Ishikawa (cell line): ENCODE data around the gene YWHAH.

Experiments used
- CEBPB ChIP-seq: IDR thresholded peaks from 2 replicates; pipeline ENCODE4 v1.6.1; 2012
- CREB1 ChIP-seq: IDR thresholded peaks from 2 replicates; pipeline ENCODE4 v1.6.1; 2012; ENCODE audit warnings: low read depth
- EGR1 ChIP-seq: IDR thresholded peaks from 2 replicates; pipeline ENCODE4 v1.6.1; 2012
- EP300 ChIP-seq: IDR thresholded peaks from 2 replicates; pipeline ENCODE4 v1.6.1; 2012; ENCODE audit warnings: borderline replicate concordance
- FOXM1 ChIP-seq: IDR thresholded peaks from 2 replicates; pipeline ENCODE4 v1.6.1; 2012; ENCODE audit warnings: low read depth, borderline replicate concordance
- MAX ChIP-seq: IDR thresholded peaks from 2 replicates; pipeline ENCODE4 v1.6.1; 2012
- NFIC ChIP-seq: IDR thresholded peaks from 2 replicates; pipeline ENCODE4 v1.6.1; 2012
- RAD21 ChIP-seq: IDR thresholded peaks from 2 replicates; pipeline ENCODE4 v1.6.1; 2012; ENCODE audit warnings: low read depth
- REST ChIP-seq: IDR thresholded peaks from 2 replicates; pipeline ENCODE4 v1.6.1; 2012; ENCODE audit warnings: low read depth, mild to moderate bottlenecking
- TAF1 ChIP-seq: IDR thresholded peaks from 2 replicates; pipeline ENCODE4 v1.6.1; 2012; ENCODE audit warnings: low read depth, mild to moderate bottlenecking
- TCF12 ChIP-seq: IDR thresholded peaks from 2 replicates; pipeline ENCODE4 v1.6.1; 2012; ENCODE audit warnings: low read depth
- TEAD4 ChIP-seq: IDR thresholded peaks from 2 replicates; pipeline ENCODE4 v1.6.1; 2012
- YY1 ChIP-seq: IDR thresholded peaks from 2 replicates; pipeline ENCODE4 v1.6.1; 2012; ENCODE audit warnings: low read depth
- ZBTB7A ChIP-seq: IDR thresholded peaks from 2 replicates; pipeline ENCODE4 v1.6.1; 2012; ENCODE audit warnings: low read depth
- TF ChIP-seq, protein P1 (sequence below): IDR thresholded peaks from 2 replicates; pipeline ENCODE4 v1.6.1; 2012

The YWHAH gene

GRCh38 chr22:31935961-31936635 lies 8.2 kb upstream of the YWHAH start:
- no peak for TF ChIP-seq TAF1

DNA sequence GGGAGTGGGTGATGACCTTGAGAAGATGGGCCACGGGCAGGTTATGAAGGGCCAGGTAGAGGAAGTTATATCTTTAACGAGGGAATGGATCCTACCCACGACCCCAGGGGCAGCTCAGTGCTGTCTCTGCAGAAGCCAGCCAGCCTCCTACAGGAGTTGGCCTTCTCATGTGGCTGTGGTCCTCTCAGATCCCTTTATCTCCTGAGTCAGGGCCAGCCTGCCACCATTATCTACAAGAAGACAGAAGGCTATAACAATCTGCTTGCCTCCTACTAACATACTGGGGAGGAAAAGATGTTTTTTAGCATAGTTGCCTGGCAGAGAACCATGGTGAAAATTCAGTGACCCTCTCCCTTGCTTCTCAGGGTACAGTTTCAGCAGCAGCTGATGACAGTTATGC lies 7.0 kb upstream of the YWHAH start:
- TF ChIP-seq NFIC = no peak
- TF ChIP-seq TCF12 = no peak
- no peak for TF ChIP-seq TEAD4

GRCh38 chr22:31938296-31938695 lies 6.0 kb upstream of the YWHAH start:
- TF ChIP-seq REST (no peak), NFIC (no peak), TAF1 (no peak), MAX (no peak), TCF12 (no peak), CEBPB (no peak), FOXM1 (no peak), RAD21 (no peak), EGR1 (no peak), EP300 (no peak), ZBTB7A (no peak), CREB1 (no peak), TEAD4 (no peak), YY1 (no peak)
- TF ChIP-seq, protein P1, sequence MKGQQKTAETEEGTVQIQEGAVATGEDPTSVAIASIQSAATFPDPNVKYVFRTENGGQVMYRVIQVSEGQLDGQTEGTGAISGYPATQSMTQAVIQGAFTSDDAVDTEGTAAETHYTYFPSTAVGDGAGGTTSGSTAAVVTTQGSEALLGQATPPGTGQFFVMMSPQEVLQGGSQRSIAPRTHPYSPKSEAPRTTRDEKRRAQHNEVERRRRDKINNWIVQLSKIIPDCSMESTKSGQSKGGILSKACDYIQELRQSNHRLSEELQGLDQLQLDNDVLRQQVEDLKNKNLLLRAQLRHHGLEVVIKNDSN = no peak

DNA sequence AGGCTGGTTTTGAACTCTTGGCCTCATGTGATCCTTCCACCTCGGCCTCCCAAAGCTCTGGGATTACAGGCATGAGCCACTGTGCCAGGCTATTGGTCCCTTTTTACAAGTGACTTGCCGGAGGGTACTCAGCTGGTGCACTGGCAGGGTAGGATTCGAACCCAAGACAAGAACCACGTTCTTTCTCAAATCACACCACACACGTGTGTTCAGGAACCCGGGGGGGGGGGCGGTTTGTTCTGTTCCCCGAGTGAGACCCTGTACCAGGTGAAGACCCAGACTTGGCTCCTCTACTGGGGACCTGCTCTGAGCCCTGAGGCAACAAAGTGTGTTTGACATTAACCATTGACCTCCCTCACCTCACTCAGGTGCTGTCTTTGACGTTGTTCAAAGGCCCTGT lies 3.8 kb upstream of the YWHAH start:
- TF ChIP-seq TEAD4 (no peak), TAF1 (no peak), CREB1 (no peak), FOXM1 (no peak), ZBTB7A (no peak), REST (no peak), MAX (no peak), CEBPB (no peak), EGR1 (no peak), EP300 (no peak), RAD21 (no peak)
- TF ChIP-seq, protein P1 = no peak

DNA sequence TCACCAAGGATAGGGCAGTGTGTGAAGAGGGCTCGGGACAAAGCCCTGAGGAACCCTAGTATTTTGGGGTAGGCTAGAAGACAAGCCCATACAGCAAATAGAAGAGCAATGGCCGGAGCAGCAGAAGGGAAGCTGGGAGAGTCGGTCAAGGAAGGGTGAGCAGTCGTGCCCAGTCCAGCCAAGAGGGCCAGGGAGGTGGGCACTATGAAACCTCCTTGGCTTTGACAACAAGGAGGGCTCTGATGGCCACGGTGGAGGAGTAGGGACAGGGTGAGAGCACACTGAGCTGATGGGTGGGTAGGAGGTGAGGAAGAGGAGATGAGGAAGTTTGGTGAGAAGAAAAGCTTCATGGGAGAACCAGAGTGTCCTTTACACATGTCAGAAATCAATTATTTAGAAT lies 2.2 kb upstream of the YWHAH start:
- TF ChIP-seq, protein P1 = no peak
- TF ChIP-seq TCF12 = no peak
- no peak for TF ChIP-seq REST
- TF ChIP-seq EP300 = no peak
- TF ChIP-seq ZBTB7A = no peak
- TF ChIP-seq CEBPB = no peak
- TF ChIP-seq YY1 = no peak
- no peak for TF ChIP-seq TAF1
- TF ChIP-seq MAX = no peak
- TF ChIP-seq TEAD4 = no peak
- no peak for TF ChIP-seq RAD21
- no peak for TF ChIP-seq CREB1
- TF ChIP-seq EGR1 = no peak
- TF ChIP-seq FOXM1 = no peak
- no peak for TF ChIP-seq NFIC
